ENCODE results near the gene FARSA.
A peak's percentile ranks its signal among the peaks of the same experiment; 100 is the strongest.

The FARSA gene

DNA sequence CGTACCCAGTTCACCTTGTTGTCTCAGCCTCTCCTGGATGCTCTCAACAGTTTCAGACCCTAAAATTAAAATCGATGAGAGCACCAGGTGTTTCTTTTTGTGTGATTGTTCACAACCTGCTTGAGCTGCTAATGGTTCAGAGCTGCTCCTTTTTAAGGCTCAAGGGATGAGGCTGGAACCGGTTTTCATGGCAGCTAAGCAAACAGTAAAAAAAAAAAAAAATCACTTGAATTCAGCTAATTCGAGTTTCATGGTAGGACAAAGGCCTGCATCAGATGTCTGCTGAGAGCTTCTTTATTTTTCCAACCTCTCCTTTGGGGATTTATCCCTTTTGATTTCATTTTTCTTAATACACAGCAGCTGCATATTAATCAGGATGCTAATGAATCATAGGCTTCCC is 20.9 kb downstream of the FARSA start:
- H3K4me3 ChIP-seq (IDR thresholded peaks at IDR 0.05; ENCODE audit: insufficient read depth, low read depth, low read length): no peak overlapping the region
- no peaks in the 10 kb centered on the region for H3K79me2 ChIP-seq (ENCODE audit: insufficient read depth, low read depth)
- no peaks in the 10 kb centered on the region for H3K27me3 ChIP-seq (ENCODE audit: insufficient read depth, low read depth)
- H3K36me3 ChIP-seq (ENCODE audit: insufficient read depth): no peaks in the 10 kb centered on the region
- H3K4me2 ChIP-seq: no peak overlapping the region; the same call in 1 of the 2 replicates
- no peak overlapping the region for H3K27ac ChIP-seq
- H3K9ac ChIP-seq: no peak overlapping the region
- H3K4me1 ChIP-seq (ENCODE audit: low read depth, poor library complexity, severe bottlenecking): peaks cover 52% of the 10 kb centered on the region
- H2AFZ ChIP-seq (ENCODE audit: low read depth): no peak overlapping the region
- TF ChIP-seq, protein P1, sequence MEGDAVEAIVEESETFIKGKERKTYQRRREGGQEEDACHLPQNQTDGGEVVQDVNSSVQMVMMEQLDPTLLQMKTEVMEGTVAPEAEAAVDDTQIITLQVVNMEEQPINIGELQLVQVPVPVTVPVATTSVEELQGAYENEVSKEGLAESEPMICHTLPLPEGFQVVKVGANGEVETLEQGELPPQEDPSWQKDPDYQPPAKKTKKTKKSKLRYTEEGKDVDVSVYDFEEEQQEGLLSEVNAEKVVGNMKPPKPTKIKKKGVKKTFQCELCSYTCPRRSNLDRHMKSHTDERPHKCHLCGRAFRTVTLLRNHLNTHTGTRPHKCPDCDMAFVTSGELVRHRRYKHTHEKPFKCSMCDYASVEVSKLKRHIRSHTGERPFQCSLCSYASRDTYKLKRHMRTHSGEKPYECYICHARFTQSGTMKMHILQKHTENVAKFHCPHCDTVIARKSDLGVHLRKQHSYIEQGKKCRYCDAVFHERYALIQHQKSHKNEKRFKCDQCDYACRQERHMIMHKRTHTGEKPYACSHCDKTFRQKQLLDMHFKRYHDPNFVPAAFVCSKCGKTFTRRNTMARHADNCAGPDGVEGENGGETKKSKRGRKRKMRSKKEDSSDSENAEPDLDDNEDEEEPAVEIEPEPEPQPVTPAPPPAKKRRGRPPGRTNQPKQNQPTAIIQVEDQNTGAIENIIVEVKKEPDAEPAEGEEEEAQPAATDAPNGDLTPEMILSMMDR (conservative IDR thresholded peaks at IDR 0.05; ENCODE audit: low read depth, low read length): no peak
- no peaks in the 10 kb centered on the region for H4K20me1 ChIP-seq (ENCODE audit: insufficient read depth)

DNA sequence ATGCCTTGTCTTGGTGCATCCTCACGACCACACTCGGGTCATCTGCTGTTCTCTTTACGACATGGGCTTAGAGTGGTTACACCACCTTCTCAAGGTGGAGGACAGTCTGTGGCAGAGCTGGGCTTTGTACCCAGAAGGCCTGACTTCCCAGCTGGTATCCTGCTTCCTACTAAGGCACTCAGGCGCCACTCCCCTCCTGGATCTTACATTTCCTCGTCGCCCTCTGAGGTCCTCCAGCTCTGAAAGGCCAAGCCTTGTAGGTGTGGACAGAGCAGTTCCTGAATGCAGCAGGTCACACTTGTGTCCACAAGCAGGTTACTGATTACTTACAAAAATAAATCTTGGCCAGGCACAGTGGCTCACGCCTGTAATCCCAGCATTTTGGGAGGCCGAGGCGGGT is 26.3 kb downstream of the FARSA start:
- TF ChIP-seq, protein P1 (conservative IDR thresholded peaks at IDR 0.05; ENCODE audit: low read depth, low read length): no peak
- Histone ChIP-seq H3K4me1 (ENCODE audit: low read depth, poor library complexity, severe bottlenecking) (peaks cover 52% of the 10 kb centered on the region), H3K79me2 (ENCODE audit: insufficient read depth, low read depth) (no peaks in the 10 kb centered on the region), H2AFZ (ENCODE audit: low read depth) (no peak overlapping the region), H3K27me3 (ENCODE audit: insufficient read depth, low read depth) (no peaks in the 10 kb centered on the region), H4K20me1 (ENCODE audit: insufficient read depth) (no peaks in the 10 kb centered on the region), H3K27ac (no peak overlapping the region), H3K4me2 (no peak overlapping the region), H3K4me3 (IDR thresholded peaks at IDR 0.05; ENCODE audit: insufficient read depth, low read depth, low read length) (no peak overlapping the region), H3K36me3 (ENCODE audit: insufficient read depth) (no peaks in the 10 kb centered on the region), H3K9ac (no peak overlapping the region)

DNA sequence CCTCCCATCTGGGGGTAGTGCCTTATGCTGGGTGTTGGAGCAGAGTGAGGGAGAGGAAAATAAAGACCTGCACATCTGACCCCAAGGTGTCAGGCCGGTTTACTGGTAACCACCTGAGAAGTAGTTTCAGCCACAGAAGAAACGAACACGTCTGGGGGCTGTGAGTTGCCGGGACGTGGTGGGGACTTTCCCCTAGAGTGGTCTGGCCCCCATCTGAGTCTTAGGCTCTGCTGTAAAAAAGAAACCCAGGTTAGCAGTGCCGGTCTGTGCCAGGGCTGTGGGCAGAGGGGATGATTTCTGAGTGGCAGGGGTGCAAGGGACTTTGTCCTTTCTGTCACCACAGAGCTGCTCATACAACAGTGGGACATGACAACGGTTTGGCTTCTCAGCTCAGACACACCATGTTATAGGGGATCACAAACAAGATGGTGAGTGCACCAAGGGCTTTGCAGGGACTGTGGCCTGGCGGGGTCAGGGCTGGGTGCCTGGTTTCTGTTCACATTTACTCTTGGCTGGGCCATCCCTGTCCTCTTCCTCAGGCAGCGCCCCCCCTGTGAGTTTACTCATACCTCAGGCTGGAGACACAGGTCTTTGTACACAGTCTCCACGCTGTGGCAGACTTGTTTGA is 33.5 kb downstream of the FARSA start:
- peak overlapping the region; percentile 20; the same call in 1 of the 2 replicates for H3K9ac ChIP-seq
- H3K4me1 ChIP-seq (ENCODE audit: low read depth, poor library complexity, severe bottlenecking): peaks cover 49% of the 10 kb centered on the region
- H3K27ac ChIP-seq: peak overlapping the region; percentile 83
- H3K4me3 ChIP-seq (IDR thresholded peaks at IDR 0.05; ENCODE audit: insufficient read depth, low read depth, low read length): no peak overlapping the region
- no peak overlapping the region for H2AFZ ChIP-seq (ENCODE audit: low read depth)
- H3K36me3 ChIP-seq (ENCODE audit: insufficient read depth): no peaks in the 10 kb centered on the region
- TF ChIP-seq, protein P1 (conservative IDR thresholded peaks at IDR 0.05; ENCODE audit: low read depth, low read length): no peak
- no peaks in the 10 kb centered on the region for H4K20me1 ChIP-seq (ENCODE audit: insufficient read depth)
- H3K79me2 ChIP-seq (ENCODE audit: insufficient read depth, low read depth): no peaks in the 10 kb centered on the region
- no peaks in the 10 kb centered on the region for H3K27me3 ChIP-seq (ENCODE audit: insufficient read depth, low read depth)
- H3K4me2 ChIP-seq: peak overlapping the region; percentile 47

DNA sequence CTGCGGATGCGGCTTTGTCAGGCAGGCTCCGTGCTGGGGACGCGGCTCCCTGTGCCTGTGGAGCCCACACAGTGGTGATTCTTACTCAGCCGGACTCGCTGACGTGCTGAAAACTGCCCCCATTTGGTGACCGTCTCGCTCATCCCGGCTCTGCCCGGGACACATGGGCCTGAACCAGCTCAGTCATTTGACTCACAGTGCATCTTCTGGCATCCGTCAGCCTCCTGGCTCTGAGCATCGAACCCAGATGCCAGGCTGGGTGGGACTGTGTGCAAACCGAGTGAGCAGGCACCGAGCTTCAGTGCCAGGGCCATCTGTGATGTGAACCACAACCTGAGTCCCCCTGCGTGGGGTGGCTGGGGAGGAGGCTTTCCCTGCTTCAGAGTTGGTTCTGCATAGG is 37.1 kb downstream of the FARSA start:
- Histone ChIP-seq H3K4me3 (IDR thresholded peaks at IDR 0.05; ENCODE audit: insufficient read depth, low read depth, low read length) (no peak overlapping the region), H3K27me3 (ENCODE audit: insufficient read depth, low read depth) (no peaks in the 10 kb centered on the region), H3K27ac (no peak overlapping the region), H2AFZ (ENCODE audit: low read depth) (no peak overlapping the region), H3K9ac (no peak overlapping the region), H3K36me3 (ENCODE audit: insufficient read depth) (no peaks in the 10 kb centered on the region), H3K4me1 (ENCODE audit: low read depth, poor library complexity, severe bottlenecking) (peaks cover 44% of the 10 kb centered on the region), H3K4me2 (no peak overlapping the region), H4K20me1 (ENCODE audit: insufficient read depth) (no peaks in the 10 kb centered on the region), H3K79me2 (ENCODE audit: insufficient read depth, low read depth) (peaks cover 4% of the 10 kb centered on the region; the same call in 1 of the 2 replicates)
- TF ChIP-seq, protein P1 (conservative IDR thresholded peaks at IDR 0.05; ENCODE audit: low read depth, low read length): no peak
